OCI-LY7 (cell line): ENCODE data around the gene PDGFD.

Experiments used
- EZH2phosphoT487 ChIP-seq: fragments of 200-600 bp; sonication (generic); IDR thresholded peaks from 2 replicates; pipeline ENCODE4 v1.6.1; 2018; ENCODE audit warnings: low read depth, borderline replicate concordance, mild to moderate bottlenecking, mixed run types, antibody characterized with exemption, low read length, moderate library complexity, mixed read lengths
- TF ChIP-seq, protein P1 (sequence below): fragments of 200-600 bp; sonication (generic); conservative IDR thresholded peaks from 2 replicates; pipeline ENCODE4 v1.5.1; 2014; ENCODE audit warnings: mild to moderate bottlenecking, antibody characterized with exemption, low read length, moderate library complexity, mixed read lengths

DNA sequence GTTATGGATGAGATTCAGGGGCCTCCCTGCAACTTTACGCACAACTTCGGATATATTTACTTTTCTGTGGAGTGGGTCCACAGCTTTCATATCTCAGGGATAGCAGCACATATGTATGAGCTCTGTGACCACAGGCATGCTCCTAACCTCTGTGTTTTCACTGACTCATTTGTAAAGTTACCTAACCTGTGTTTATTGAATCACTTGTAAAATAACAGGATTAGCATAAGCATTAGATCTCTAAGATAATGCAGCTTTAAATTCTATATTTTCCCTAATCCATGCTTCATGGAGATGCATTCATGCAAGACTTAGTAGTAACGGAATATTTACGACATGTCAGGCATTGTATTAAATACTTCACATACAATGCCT lies 175.4 kb downstream of the PDGFD start:
- TF ChIP-seq, protein P1, sequence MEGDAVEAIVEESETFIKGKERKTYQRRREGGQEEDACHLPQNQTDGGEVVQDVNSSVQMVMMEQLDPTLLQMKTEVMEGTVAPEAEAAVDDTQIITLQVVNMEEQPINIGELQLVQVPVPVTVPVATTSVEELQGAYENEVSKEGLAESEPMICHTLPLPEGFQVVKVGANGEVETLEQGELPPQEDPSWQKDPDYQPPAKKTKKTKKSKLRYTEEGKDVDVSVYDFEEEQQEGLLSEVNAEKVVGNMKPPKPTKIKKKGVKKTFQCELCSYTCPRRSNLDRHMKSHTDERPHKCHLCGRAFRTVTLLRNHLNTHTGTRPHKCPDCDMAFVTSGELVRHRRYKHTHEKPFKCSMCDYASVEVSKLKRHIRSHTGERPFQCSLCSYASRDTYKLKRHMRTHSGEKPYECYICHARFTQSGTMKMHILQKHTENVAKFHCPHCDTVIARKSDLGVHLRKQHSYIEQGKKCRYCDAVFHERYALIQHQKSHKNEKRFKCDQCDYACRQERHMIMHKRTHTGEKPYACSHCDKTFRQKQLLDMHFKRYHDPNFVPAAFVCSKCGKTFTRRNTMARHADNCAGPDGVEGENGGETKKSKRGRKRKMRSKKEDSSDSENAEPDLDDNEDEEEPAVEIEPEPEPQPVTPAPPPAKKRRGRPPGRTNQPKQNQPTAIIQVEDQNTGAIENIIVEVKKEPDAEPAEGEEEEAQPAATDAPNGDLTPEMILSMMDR = no peak
- TF ChIP-seq EZH2phosphoT487 = no peak
